DND-41 (cell line): Measurements from ENCODE around the gene TGOLN2.

Experiments used
- CTCF ChIP-seq: IDR thresholded peaks from 2 replicates; pipeline ENCODE4 v1.5.1; 2012; ENCODE audit warnings: borderline replicate concordance, low read length, moderate library complexity, mild to moderate bottlenecking; ENCODE audit not compliant: poor library complexity, severe bottlenecking; ENCODE audit errors: extremely low read depth
- EZH2 ChIP-seq: IDR thresholded peaks from 3 replicates; pipeline ENCODE4 v1.6.1; 2012; ENCODE audit warnings: borderline replicate concordance, low read depth, mild to moderate bottlenecking, moderate library complexity, low read length, inconsistent platforms; ENCODE audit not compliant: severe bottlenecking

DNA sequence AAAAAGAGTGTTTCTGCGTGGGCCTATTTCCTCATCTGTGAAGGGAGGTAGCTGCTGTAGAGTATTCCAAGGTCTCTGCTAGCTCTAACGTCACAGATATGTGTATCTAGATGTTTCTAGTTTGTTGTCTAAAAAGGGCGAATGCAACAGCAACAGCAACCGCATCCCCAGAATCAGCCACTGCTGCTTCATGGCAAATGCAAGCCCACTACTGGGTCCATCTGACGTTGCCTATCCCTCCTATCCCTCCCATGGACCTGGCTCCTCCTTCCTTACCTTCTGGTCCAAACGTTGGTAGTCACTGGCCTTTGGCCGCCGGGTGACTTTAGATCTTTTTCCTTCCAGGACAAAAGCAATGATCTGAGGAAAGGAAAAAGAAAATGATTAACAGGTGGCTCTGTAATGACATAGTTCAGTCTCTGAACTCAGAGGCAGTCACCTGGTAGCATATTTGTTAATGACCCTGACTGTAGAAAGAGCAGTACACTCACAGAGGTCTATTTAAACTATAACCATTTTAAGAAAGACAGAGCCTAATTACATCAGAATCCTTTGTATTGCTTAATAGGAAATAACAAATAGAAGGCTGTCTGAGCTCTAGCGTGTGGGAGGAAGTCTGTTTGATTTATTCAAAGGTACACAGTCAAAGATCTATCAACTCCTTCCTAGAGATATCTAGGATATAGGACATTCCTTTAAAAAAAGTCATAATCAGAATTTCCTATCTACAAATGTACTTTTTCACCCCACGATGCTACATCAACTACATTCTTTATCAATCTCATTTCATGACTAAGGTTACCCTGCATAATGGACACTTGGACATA is 2.9 kb downstream of the TGOLN2 start:
- TF ChIP-seq EZH2 (no peak), CTCF (no peak)
